GM12878 (cell line): Measurements from ENCODE around the gene FOXI2.

ENCODE experiments used
- CTCF ChIP-seq, 3 experiments: IDR thresholded peaks in 2 of 3; conservative IDR thresholded peaks in 1 of 3; 2 replicates each; pipeline ENCODE4 v1.5.1; 2011; ENCODE audit warnings: low read depth in 3 of 3, low read length in 3 of 3, mild to moderate bottlenecking in 3 of 3, control low read depth in 2 of 3, moderate library complexity in 2 of 3, inconsistent platforms in 1 of 3, mixed read lengths in 1 of 3; ENCODE audit not compliant: control insufficient read depth in 2 of 3, insufficient read depth in 1 of 3; ENCODE audit errors: extremely low read depth in 1 of 3
- EGR1 ChIP-seq, 2 experiments: IDR thresholded peaks; 1 replicate in 1 of 2; 2 replicates in 1 of 2; pipeline ENCODE4 v1.6.1; 2011 to 2012; ENCODE audit warnings: low read depth in 2 of 2, low read length in 2 of 2, borderline replicate concordance in 1 of 2, mild to moderate bottlenecking in 1 of 2, moderate library complexity in 1 of 2
- ELK1 ChIP-seq: IDR thresholded peaks from 2 replicates; pipeline ENCODE4 v1.6.1; 2012; ENCODE audit warnings: low read depth, low read length, improper control_type of control experiment
- EP300 ChIP-seq, 2 experiments: fragments of 150-350 bp in 1 of 2; IDR thresholded peaks; 2 replicates each; pipeline ENCODE4 v1.6.1; 2011 to 2012; ENCODE audit warnings: low read depth in 2 of 2, low read length in 2 of 2, borderline replicate concordance in 1 of 2, improper control_type of control experiment in 1 of 2, inconsistent platforms in 1 of 2; ENCODE audit not compliant: control insufficient read depth in 1 of 2
- EZH2 ChIP-seq: IDR thresholded peaks from 2 replicates; pipeline ENCODE4 v1.6.1; 2012; ENCODE audit warnings: low read depth, mild to moderate bottlenecking, control low read depth, inconsistent platforms, low read length, borderline replicate concordance; ENCODE audit not compliant: control insufficient read depth
- HDAC6 ChIP-seq: fragments of 200-600 bp; sonication (generic); IDR thresholded peaks from one replicate; pipeline ENCODE4 v1.8.0; 2017; ENCODE audit warnings: antibody characterized with exemption; ENCODE audit not compliant: unreplicated experiment
- JUND ChIP-seq: IDR thresholded peaks from 2 replicates; pipeline ENCODE4 v1.6.1; 2012; ENCODE audit warnings: low read depth, mild to moderate bottlenecking, low read length, improper control_type of control experiment, moderate library complexity
- MAX ChIP-seq: IDR thresholded peaks from 2 replicates; pipeline ENCODE4 v1.6.1; 2012; ENCODE audit warnings: low read depth, low read length, improper control_type of control experiment
- MYC ChIP-seq: IDR thresholded peaks from 2 replicates; pipeline ENCODE4 v1.6.1; 2011; ENCODE audit warnings: mild to moderate bottlenecking, low read length, moderate library complexity, inconsistent platforms; ENCODE audit not compliant: insufficient read depth, insufficient replicate concordance, insufficient read length, severe bottlenecking
- NRF1 ChIP-seq: conservative IDR thresholded peaks from 2 replicates; pipeline ENCODE4 v1.6.1; 2011; ENCODE audit warnings: mild to moderate bottlenecking, low read depth, low read length, improper control_type of control experiment
- POLR2A ChIP-seq: IDR thresholded peaks from 2 replicates; pipeline ENCODE4 v1.6.1; 2011; ENCODE audit warnings: low read depth, mild to moderate bottlenecking, low read length
- RAD51 ChIP-seq: fragments of 450-650 bp; IDR thresholded peaks from 2 replicates; pipeline ENCODE4 v1.6.1; 2016; ENCODE audit warnings: moderate library complexity, mild to moderate bottlenecking, inconsistent platforms
- SMAD5 ChIP-seq: IDR thresholded peaks from 2 replicates; pipeline ENCODE4 v1.6.1; 2016; ENCODE audit warnings: antibody characterized with exemption, low read depth
- ZBTB40 ChIP-seq: fragments of 450-650 bp; IDR thresholded peaks from 2 replicates; pipeline ENCODE4 v1.6.1; 2016; ENCODE audit warnings: mild to moderate bottlenecking, moderate library complexity, borderline replicate concordance

GRCh38 chr10:127702271-127702670 is 34.7 kb upstream of the FOXI2 start:
- TF ChIP-seq EGR1 (IDR thresholded peaks at IDR 0.05; ENCODE audit: borderline replicate concordance in 1 of 2, low read depth in 2 of 2, low read length in 2 of 2) (no peak), CTCF (IDR thresholded peaks at IDR 0.05 in 2 of 3, conservative IDR thresholded peaks at IDR 0.05 in 1 of 3; ENCODE audit: control insufficient read depth in 2 of 3, extremely low read depth in 1 of 3, insufficient read depth in 1 of 3, low read depth in 3 of 3, low read length in 3 of 3) (no peak), MAX (no peak), MYC (no peak), NRF1 (no peak), JUND (no peak), ELK1 (no peak), RAD51 (no peak), ZBTB40 (no peak), SMAD5 (no peak), HDAC6 (no peak), POLR2A (no peak), EZH2 (no peak), EP300 (IDR thresholded peaks at IDR 0.05; ENCODE audit: borderline replicate concordance in 1 of 2, control insufficient read depth in 1 of 2, low read depth in 2 of 2, low read length in 2 of 2) (no peak)
